ENCODE data around the gene KMT2E. TPM values are rescaled to one million over a fixed set of nuclear protein-coding genes. Genes with fewer than 3 reads are reported as not detected.
"Not testable (repeated sequence)": the region's sequence is repeated elsewhere in the genome, so short reads cannot be mapped to it uniquely, and the experiment has no call there.

The KMT2E gene
- total and polyA plus RNA-seq, 4 donors = 20.3 to 277 (median 62.8) TPM

GRCh38 chr7:105003872-105004510 is 10.0 kb upstream of the KMT2E start:
- TF ChIP-seq CTCF (IDR thresholded peaks at IDR 0.05; ENCODE audit: control extremely low read depth, extremely low read depth) = no peak
- peaks cover 0 to 36% (median 15%) of the 10 kb centered on the region in 5 donors for H3K4me1 ChIP-seq (ENCODE audit: control insufficient read depth in 5 of 5, insufficient read depth in 5 of 5, low read length in 5 of 5)
- no peaks in the 10 kb centered on the region for H3K9me3 ChIP-seq (ENCODE audit: control insufficient read depth in 4 of 4, insufficient read depth in 3 of 4, low read length in 3 of 4)
- peaks cover 0 to 4% (median 0%) of the 10 kb centered on the region in 4 donors for H3K36me3 ChIP-seq (ENCODE audit: control insufficient read depth in 4 of 4, insufficient read depth in 4 of 4, low read length in 4 of 4)
- 84 to 91% methylated on average over 1 of the region's 1 CpG for WGBS, 2 donors
- no peak overlapping the region for H3K4me3 ChIP-seq
- no peak for DNase-seq
- H3K27me3 ChIP-seq (ENCODE audit: control insufficient read depth in 3 of 3, insufficient read depth in 3 of 3, low read length in 2 of 3) = no peaks in the 10 kb centered on the region
- H3K9ac ChIP-seq (ENCODE audit: insufficient read depth in 1 of 2, low read length in 2 of 2) = no peak overlapping the region
- ATAC-seq (ENCODE audit: insufficient read depth, low FRiP score) = no peak
- H3K27ac ChIP-seq (ENCODE audit: low read depth in 1 of 2, low read length in 1 of 2) = peak overlapping the region in 1 of 2 donors; percentile 63

- H3K9me3 ChIP-seq (ENCODE audit: control insufficient read depth in 4 of 4, insufficient read depth in 3 of 4, low read length in 3 of 4); H3K9ac ChIP-seq (ENCODE audit: insufficient read depth in 1 of 2, low read length in 2 of 2); H3K36me3 ChIP-seq (ENCODE audit: control insufficient read depth in 4 of 4, insufficient read depth in 4 of 4, low read length in 4 of 4); ATAC-seq (ENCODE audit: insufficient read depth, low FRiP score); DNase-seq; H3K27me3 ChIP-seq (ENCODE audit: control insufficient read depth in 3 of 3, insufficient read depth in 3 of 3, low read length in 2 of 3); H3K4me3 ChIP-seq: not testable (repeated sequence)
- Histone ChIP-seq H3K27ac (ENCODE audit: low read depth in 1 of 2, low read length in 1 of 2) (peak overlapping the region in 1 of 2 donors; percentile 30), H3K4me1 (ENCODE audit: control insufficient read depth in 5 of 5, insufficient read depth in 5 of 5, low read length in 5 of 5) (peaks cover 0 to 45% (median 13%) of the 10 kb centered on the region in 5 donors)
- WGBS, 2 donors = 82 to 88% methylated on average over 8 of the region's 8 CpGs
Observed at GRCh38 chr7:105005006-105005405, 9.0 kb upstream of the KMT2E start.

DNA sequence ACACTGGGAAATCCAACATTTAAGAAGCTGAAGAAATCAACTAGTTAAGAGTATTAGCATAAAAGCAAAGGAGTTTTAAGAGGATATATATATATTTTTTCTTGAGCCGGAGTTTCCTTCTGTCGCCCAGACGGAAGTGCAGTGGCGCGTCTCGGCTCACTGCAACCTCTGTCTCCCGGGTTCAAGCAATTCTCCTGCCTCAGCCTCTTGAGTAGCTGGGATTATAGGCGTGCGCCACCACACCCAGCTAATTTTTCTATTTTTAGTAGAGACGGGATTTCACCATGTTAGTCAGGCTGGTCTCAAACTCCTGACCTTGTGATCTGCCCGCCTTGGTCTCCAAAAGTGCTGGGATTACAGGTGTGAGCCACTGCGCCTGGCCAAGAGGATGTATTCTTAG is 8.5 kb upstream of the KMT2E start:
- not testable (repeated sequence) for ATAC-seq (ENCODE audit: insufficient read depth, low FRiP score); H3K36me3 ChIP-seq (ENCODE audit: control insufficient read depth in 4 of 4, insufficient read depth in 4 of 4, low read length in 4 of 4); H3K27ac ChIP-seq (ENCODE audit: low read depth in 1 of 2, low read length in 1 of 2); H3K4me3 ChIP-seq; H3K9me3 ChIP-seq (ENCODE audit: control insufficient read depth in 4 of 4, insufficient read depth in 3 of 4, low read length in 3 of 4); DNase-seq; H3K27me3 ChIP-seq (ENCODE audit: control insufficient read depth in 3 of 3, insufficient read depth in 3 of 3, low read length in 2 of 3); H3K9ac ChIP-seq (ENCODE audit: insufficient read depth in 1 of 2, low read length in 2 of 2)
- WGBS, 2 donors = 90 to 92% methylated on average over 12 of the region's 12 CpGs
- H3K4me1 ChIP-seq (ENCODE audit: control insufficient read depth in 5 of 5, insufficient read depth in 5 of 5, low read length in 5 of 5) = peaks cover 0 to 50% (median 13%) of the 10 kb centered on the region in 5 donors

- H3K27me3 ChIP-seq (ENCODE audit: control insufficient read depth in 3 of 3, insufficient read depth in 3 of 3, low read length in 2 of 3) = no peaks in the 10 kb centered on the region
- H3K4me3 ChIP-seq = no peak overlapping the region
- H3K9me3 ChIP-seq (ENCODE audit: control insufficient read depth in 4 of 4, insufficient read depth in 3 of 4, low read length in 3 of 4) = no peaks in the 10 kb centered on the region
- H3K36me3 ChIP-seq (ENCODE audit: control insufficient read depth in 4 of 4, insufficient read depth in 4 of 4, low read length in 4 of 4) = peaks cover 0 to 1% (median 0%) of the 10 kb centered on the region in 4 donors
- no peak overlapping the region for H3K9ac ChIP-seq (ENCODE audit: insufficient read depth in 1 of 2, low read length in 2 of 2)
- TF ChIP-seq CTCF (IDR thresholded peaks at IDR 0.05; ENCODE audit: control extremely low read depth, extremely low read depth) = no peak
- 42 to 48% methylated on average over 5 of the region's 5 CpGs for WGBS, 2 donors
- peak; percentile 49 to 85 (median 65) for DNase-seq
- no peak overlapping the region for H3K27ac ChIP-seq (ENCODE audit: low read depth in 1 of 2, low read length in 1 of 2)
- ATAC-seq (ENCODE audit: insufficient read depth, low FRiP score) = no peak
- peaks cover 0 to 58% (median 8%) of the 10 kb centered on the region in 5 donors for H3K4me1 ChIP-seq (ENCODE audit: control insufficient read depth in 5 of 5, insufficient read depth in 5 of 5, low read length in 5 of 5)
Observed at GRCh38 chr7:105006367-105007136, 7.5 kb upstream of the KMT2E start.

Data from lung (tissue), 12 donors.